Nephron (organoid): ENCODE measurements around the gene KCNG2.

Source experiments
- H3K27ac Mint-ChIP-seq, 3 experiments: 2 replicates each; pipeline ENCODE4 v1.8.0; 2020; ENCODE audit warnings: mixed read lengths in 3 of 3, mild to moderate bottlenecking in 2 of 3, moderate library complexity in 1 of 3
- H3K27me3 Mint-ChIP-seq: 2 replicates; pipeline ENCODE4 v1.8.0; 2021; ENCODE audit warnings: low read depth, mild to moderate bottlenecking, moderate library complexity, mixed read lengths
- H3K36me3 Mint-ChIP-seq: 2 replicates; pipeline ENCODE4 v1.8.0; 2020; ENCODE audit warnings: low read depth, mixed read lengths
- H3K4me1 Mint-ChIP-seq: 2 replicates; pipeline ENCODE4 v1.8.0; 2020; ENCODE audit warnings: mixed read lengths
- H3K4me3 Mint-ChIP-seq, 3 experiments: 2 replicates each; pipeline ENCODE4 v1.8.0; 2020; ENCODE audit warnings: mild to moderate bottlenecking in 3 of 3, mixed read lengths in 3 of 3, moderate library complexity in 2 of 3
- H3K9me3 Mint-ChIP-seq: 2 replicates; pipeline ENCODE4 v1.8.0; 2020; ENCODE audit warnings: mixed read lengths
- CTCF ChIP-seq, 3 experiments: fragments of 200-600 bp; sonication (generic); IDR thresholded peaks; one replicate each; pipeline ENCODE4 v1.5.0; 2021; ENCODE audit warnings: antibody characterized with exemption in 3 of 3; ENCODE audit not compliant: unreplicated experiment in 3 of 3

Gene KCNG2

GRCh38 chr18:79935925-79936324 lies 138.2 kb downstream of the KCNG2 start:
- H3K27me3 Mint-ChIP-seq: no peaks in the 10 kb centered on the region
- H3K4me1 Mint-ChIP-seq: peaks cover 16% of the 10 kb centered on the region
- H3K36me3 Mint-ChIP-seq: peaks cover 96% of the 10 kb centered on the region
- H3K27ac Mint-ChIP-seq: no peak overlapping the region
- TF ChIP-seq CTCF (IDR thresholded peaks at IDR 0.05; ENCODE audit: unreplicated experiment in 3 of 3): no peak
- H3K9me3 Mint-ChIP-seq: peaks cover 54% of the 10 kb centered on the region
- no peak overlapping the region for H3K4me3 Mint-ChIP-seq

GRCh38 chr18:79936641-79937040 lies 138.9 kb downstream of the KCNG2 start:
- no peak overlapping the region for H3K4me3 Mint-ChIP-seq
- TF ChIP-seq CTCF (IDR thresholded peaks at IDR 0.05; ENCODE audit: unreplicated experiment in 3 of 3): no peak
- H3K36me3 Mint-ChIP-seq: peaks cover 91% of the 10 kb centered on the region
- H3K27ac Mint-ChIP-seq: no peak overlapping the region
- H3K4me1 Mint-ChIP-seq: peaks cover 16% of the 10 kb centered on the region
- H3K9me3 Mint-ChIP-seq: peaks cover 48% of the 10 kb centered on the region
- H3K27me3 Mint-ChIP-seq: no peaks in the 10 kb centered on the region

GRCh38 chr18:79937103-79937860 lies 139.5 kb downstream of the KCNG2 start:
- Mint-ChIP-seq H3K36me3 (peaks cover 92% of the 10 kb centered on the region), H3K4me3 (no peak overlapping the region), H3K9me3 (peaks cover 44% of the 10 kb centered on the region), H3K4me1 (peaks cover 22% of the 10 kb centered on the region), H3K27ac (no peak overlapping the region), H3K27me3 (no peaks in the 10 kb centered on the region)
- no peak for TF ChIP-seq CTCF (IDR thresholded peaks at IDR 0.05; ENCODE audit: unreplicated experiment in 3 of 3)

GRCh38 chr18:79938196-79938595 lies 140.5 kb downstream of the KCNG2 start:
- Mint-ChIP-seq H3K4me3 (no peak overlapping the region), H3K9me3 (peaks cover 35% of the 10 kb centered on the region), H3K27me3 (no peaks in the 10 kb centered on the region), H3K36me3 (peaks cover 85% of the 10 kb centered on the region), H3K27ac (no peak overlapping the region), H3K4me1 (peaks cover 31% of the 10 kb centered on the region)
- TF ChIP-seq CTCF (IDR thresholded peaks at IDR 0.05; ENCODE audit: unreplicated experiment in 3 of 3): no peak

GRCh38 chr18:79939096-79939495 lies 141.4 kb downstream of the KCNG2 start:
- H3K9me3 Mint-ChIP-seq: peaks cover 26% of the 10 kb centered on the region
- no peak for TF ChIP-seq CTCF (IDR thresholded peaks at IDR 0.05; ENCODE audit: unreplicated experiment in 3 of 3)
- H3K27me3 Mint-ChIP-seq: no peaks in the 10 kb centered on the region
- H3K36me3 Mint-ChIP-seq: peaks cover 76% of the 10 kb centered on the region
- H3K4me1 Mint-ChIP-seq: peaks cover 34% of the 10 kb centered on the region
- H3K4me3 Mint-ChIP-seq: no peak overlapping the region
- H3K27ac Mint-ChIP-seq: peak overlapping the region in 1 of 3 experiments; percentile 44
